Left colon (tissue), 2 donors: Measurements from ENCODE around the gene IRX2. TPM values are rescaled to one million over a fixed set of nuclear protein-coding genes. Genes with fewer than 3 reads are reported as not detected.
A peak's percentile ranks its signal among the peaks of the same experiment; 100 is the strongest.

Experiments used
- ATAC-seq: fragments of 200-7000 bp; cut with Tn5 transposase; one replicate; pipeline ENCODE4 v1.9.1; 2020; ENCODE audit warnings: mild to moderate bottlenecking, moderate library complexity
- DNase-seq, 2 donors: peaks; one replicate each; pipeline ENCODE4 v3.0.0-alpha.2; 2020
- intact Hi-C, 2 donors: fragments of 100-400 bp; cut with DNase I in 1 of 2; cut with micrococcal nuclease in 1 of 2; formaldehyde crosslinking; loops; one replicate each; pipeline versions ENCODE4 v1.11.2 to v1.14.0; 2022; cut with DNase I, micrococcal nuclease
- total RNA-seq, 2 donors: library from RNA; stranded (reverse); fragmentation: NEBNext Ultra II Directional; extraction: Animal tissue kit (Norgen Biotek cat#: 25700); gene quantifications; one replicate each; pipeline ENCODE4 v1.2.1, GENCODE V29; 2021
- donor health status: DM: no; HTN: no; CAD: no.
- donor health status: DM: yes; HTN: yes; CAD: no.

The IRX2 gene
- total RNA-seq, 2 donors from 2014 or later = 0.21 TPM; not detected in 1

GRCh38 chr5:2757563-2758351 lies 6.3 kb upstream of the IRX2 start:
- ATAC-seq (no peak), DNase-seq (no peak)
- intact Hi-C loops = no loop called here

- DNase-seq = no peak
- ATAC-seq = no peak
- intact Hi-C loops = no loop called here
Measured at GRCh38 chr5:2756211-2757152, 5.0 kb upstream of the IRX2 start.

- intact Hi-C loops = no loop called here
- ATAC-seq (no peak), DNase-seq (no peak)
Measured at GRCh38 chr5:2755681-2756171, 4.2 kb upstream of the IRX2 start.

GRCh38 chr5:2755076-2755680 lies 3.7 kb upstream of the IRX2 start:
- no peak for DNase-seq

GRCh38 chr5:2754581-2755075 lies 3.2 kb upstream of the IRX2 start:
- intact Hi-C loops = no loop called here
- ATAC-seq (no peak), DNase-seq (no peak)

More at GRCh38 chr5:2755076-2755680, 3.7 kb upstream of the IRX2 start:
- ATAC-seq = no peak
- intact Hi-C loops = no loop called here

- no peak for ATAC-seq
- intact Hi-C loops = no loop called here
- DNase-seq = no peak
Measured at GRCh38 chr5:2753452-2754420, 2.3 kb upstream of the IRX2 start.

- intact Hi-C loops = no loop called here
- DNase-seq = no peak
- no peak for ATAC-seq
Measured at GRCh38 chr5:2752821-2753439, 1.5 kb upstream of the IRX2 start.

- DNase-seq = no peak
- intact Hi-C loops = no loop called here
- peak; percentile 32 for ATAC-seq
Measured at GRCh38 chr5:2752059-2752820, 763 bp upstream of the IRX2 start.

GRCh38 chr5:2750758-2751464 lies 566 bp downstream of the IRX2 start:
- no peak for DNase-seq
- intact Hi-C loops = no loop called here
- no peak for ATAC-seq

GRCh38 chr5:2750026-2750757 lies 1.3 kb downstream of the IRX2 start:
- DNase-seq (no peak), ATAC-seq (no peak)
- intact Hi-C loops = no loop called here

GRCh38 chr5:2749514-2750025 lies 1.9 kb downstream of the IRX2 start:
- DNase-seq (no peak), ATAC-seq (no peak)

GRCh38 chr5:2748861-2749513 lies 2.5 kb downstream of the IRX2 start:
- intact Hi-C loops = no loop called here
- ATAC-seq (no peak), DNase-seq (no peak)

More at GRCh38 chr5:2749514-2750025, 1.9 kb downstream of the IRX2 start:
- intact Hi-C loops = no loop called here

GRCh38 chr5:2748179-2748860 lies 3.2 kb downstream of the IRX2 start:
- intact Hi-C loops = no loop called here
- DNase-seq (no peak), ATAC-seq (no peak)

- DNase-seq = no peak
- intact Hi-C loops = no loop called here
- ATAC-seq = no peak
Measured at GRCh38 chr5:2747363-2748162, 3.9 kb downstream of the IRX2 start.
